Loucy (cell line): ENCODE data around the gene TMEM59L.

Experiments used
- CTCF ChIP-seq: fragments of 200-600 bp; sonication (generic); conservative IDR thresholded peaks from 2 replicates; pipeline ENCODE4 v1.5.1; 2014; ENCODE audit warnings: mild to moderate bottlenecking, antibody characterized with exemption, low read length
- EZH2phosphoT487 ChIP-seq: fragments of 200-600 bp; IDR thresholded peaks from 2 replicates; pipeline ENCODE4 v1.6.1; 2018; ENCODE audit warnings: antibody characterized with exemption, mild to moderate bottlenecking, moderate library complexity, borderline replicate concordance

- TF ChIP-seq CTCF (no peak), EZH2phosphoT487 (no peak)
Measured at GRCh38 chr19:18663940-18664530, 51.4 kb downstream of the TMEM59L start.
